ENCODE results near the gene RORC. TPM values are rescaled to one million over a fixed set of nuclear protein-coding genes. Genes with fewer than 3 reads are reported as not detected.

The RORC gene
- total and polyA plus RNA-seq, 2 donors, result 19.9 to 56.8 TPM

GRCh38 chr1:151833172-151833900 lies 1.7 kb upstream of the RORC start:
- peaks cover 66 to 88% of the 10 kb centered on the region in 2 donors for H3K4me1 ChIP-seq (ENCODE audit: control insufficient read depth in 2 of 2, insufficient read depth in 2 of 2, low read length in 2 of 2)
- no peaks in the 10 kb centered on the region for H3K36me3 ChIP-seq (ENCODE audit: control insufficient read depth in 2 of 2, insufficient read depth in 2 of 2, low read length in 1 of 2)
- no peak for DNase-seq (ENCODE audit: low read depth in 6 of 9, low spot score in 9 of 9)

GRCh38 chr1:151832318-151832980 lies 847 bp upstream of the RORC start:
- 62% methylated on average over 10 of the region's 10 CpGs for WGBS
- no peak for DNase-seq (ENCODE audit: low read depth in 6 of 9, low spot score in 9 of 9)
- Histone ChIP-seq H3K27ac (ENCODE audit: low read depth in 1 of 2, low read length in 1 of 2) (peak overlapping the region; percentile 15 to 74), H3K4me3 (ENCODE audit: low read length in 2 of 2) (no peak overlapping the region), H3K36me3 (ENCODE audit: control insufficient read depth in 2 of 2, insufficient read depth in 2 of 2, low read length in 1 of 2) (no peaks in the 10 kb centered on the region), H3K4me1 (ENCODE audit: control insufficient read depth in 2 of 2, insufficient read depth in 2 of 2, low read length in 2 of 2) (peaks cover 65 to 91% of the 10 kb centered on the region in 2 donors), H3K27me3 (ENCODE audit: control insufficient read depth in 2 of 2, insufficient read depth in 1 of 2, low read length in 1 of 2) (peaks cover under 1 to 8% of the 10 kb centered on the region in 2 donors), H3K9me3 (ENCODE audit: control insufficient read depth in 2 of 2, insufficient read depth in 1 of 2, low read length in 1 of 2) (no peaks in the 10 kb centered on the region)

More at GRCh38 chr1:151833172-151833900, 1.7 kb upstream of the RORC start:
- Histone ChIP-seq H3K27ac (ENCODE audit: low read depth in 1 of 2, low read length in 1 of 2) (peak overlapping the region in 1 of 2 donors; percentile 43), H3K9me3 (ENCODE audit: control insufficient read depth in 2 of 2, insufficient read depth in 1 of 2, low read length in 1 of 2) (no peaks in the 10 kb centered on the region), H3K27me3 (ENCODE audit: control insufficient read depth in 2 of 2, insufficient read depth in 1 of 2, low read length in 1 of 2) (peaks cover 6 to 17% of the 10 kb centered on the region in 2 donors), H3K4me3 (ENCODE audit: low read length in 2 of 2) (no peak overlapping the region)
- 91% methylated on average over 8 of the region's 8 CpGs for WGBS

- Histone ChIP-seq H3K36me3 (ENCODE audit: control insufficient read depth in 2 of 2, insufficient read depth in 2 of 2, low read length in 1 of 2) (no peaks in the 10 kb centered on the region), H3K27me3 (ENCODE audit: control insufficient read depth in 2 of 2, insufficient read depth in 1 of 2, low read length in 1 of 2) (no peaks in the 10 kb centered on the region), H3K4me1 (ENCODE audit: control insufficient read depth in 2 of 2, insufficient read depth in 2 of 2, low read length in 2 of 2) (peaks cover 67 to 91% of the 10 kb centered on the region in 2 donors), H3K27ac (ENCODE audit: low read depth in 1 of 2, low read length in 1 of 2) (peak overlapping the region in 1 of 2 donors; percentile 3), H3K4me3 (ENCODE audit: low read length in 2 of 2) (no peak overlapping the region), H3K9me3 (ENCODE audit: control insufficient read depth in 2 of 2, insufficient read depth in 1 of 2, low read length in 1 of 2) (no peaks in the 10 kb centered on the region)
- 98% methylated on average over 4 of the region's 4 CpGs for WGBS
- DNase-seq (ENCODE audit: low read depth in 6 of 9, low spot score in 9 of 9), result no peak
Measured at GRCh38 chr1:151831256-151831591, 378 bp downstream of the RORC start.

- WGBS, result 59% methylated on average over 6 of the region's 6 CpGs
- Histone ChIP-seq H3K27me3 (ENCODE audit: control insufficient read depth in 2 of 2, insufficient read depth in 1 of 2, low read length in 1 of 2) (no peaks in the 10 kb centered on the region), H3K27ac (ENCODE audit: low read depth in 1 of 2, low read length in 1 of 2) (peak overlapping the region; percentile 87 to 92), H3K36me3 (ENCODE audit: control insufficient read depth in 2 of 2, insufficient read depth in 2 of 2, low read length in 1 of 2) (peaks cover 0 to under 1% of the 10 kb centered on the region in 2 donors), H3K4me3 (ENCODE audit: low read length in 2 of 2) (no peak overlapping the region), H3K9me3 (ENCODE audit: control insufficient read depth in 2 of 2, insufficient read depth in 1 of 2, low read length in 1 of 2) (peaks cover 0 to 6% of the 10 kb centered on the region in 2 donors), H3K4me1 (ENCODE audit: control insufficient read depth in 2 of 2, insufficient read depth in 2 of 2, low read length in 2 of 2) (peaks cover 68 to 98% of the 10 kb centered on the region in 2 donors)
- DNase-seq (ENCODE audit: low read depth in 6 of 9, low spot score in 9 of 9), result no peak
Measured at GRCh38 chr1:151830055-151830454, 1.5 kb downstream of the RORC start.

GRCh38 chr1:151829352-151830046 lies 2.1 kb downstream of the RORC start:
- Histone ChIP-seq H3K4me1 (ENCODE audit: control insufficient read depth in 2 of 2, insufficient read depth in 2 of 2, low read length in 2 of 2) (peaks cover 68 to 98% of the 10 kb centered on the region in 2 donors), H3K4me3 (ENCODE audit: low read length in 2 of 2) (peak overlapping the region in 1 of 2 donors; percentile 5)
- WGBS, result 36% methylated on average over 4 of the region's 4 CpGs

GRCh38 chr1:151828921-151829320 lies 2.7 kb downstream of the RORC start:
- no peaks in the 10 kb centered on the region for H3K27me3 ChIP-seq (ENCODE audit: control insufficient read depth in 2 of 2, insufficient read depth in 1 of 2, low read length in 1 of 2)
- DNase-seq (ENCODE audit: low read depth in 6 of 9, low spot score in 9 of 9), result peak in 1 of 9 donors; percentile 49
- peaks cover 0 to 6% of the 10 kb centered on the region in 2 donors for H3K9me3 ChIP-seq (ENCODE audit: control insufficient read depth in 2 of 2, insufficient read depth in 1 of 2, low read length in 1 of 2)
- peak overlapping the region in 1 of 2 donors; percentile 5 for H3K4me3 ChIP-seq (ENCODE audit: low read length in 2 of 2)
- peaks cover 64 to 98% of the 10 kb centered on the region in 2 donors for H3K4me1 ChIP-seq (ENCODE audit: control insufficient read depth in 2 of 2, insufficient read depth in 2 of 2, low read length in 2 of 2)
- peaks cover 1 to 3% of the 10 kb centered on the region in 2 donors for H3K36me3 ChIP-seq (ENCODE audit: control insufficient read depth in 2 of 2, insufficient read depth in 2 of 2, low read length in 1 of 2)
- WGBS, result 1% methylated on average over 12 of the region's 12 CpGs
- H3K27ac ChIP-seq (ENCODE audit: low read depth in 1 of 2, low read length in 1 of 2), result peak overlapping the region; percentile 87 to 92

More at GRCh38 chr1:151829352-151830046, 2.1 kb downstream of the RORC start:
- Histone ChIP-seq H3K36me3 (ENCODE audit: control insufficient read depth in 2 of 2, insufficient read depth in 2 of 2, low read length in 1 of 2) (peaks cover 0 to 3% of the 10 kb centered on the region in 2 donors), H3K27me3 (ENCODE audit: control insufficient read depth in 2 of 2, insufficient read depth in 1 of 2, low read length in 1 of 2) (no peaks in the 10 kb centered on the region), H3K9me3 (ENCODE audit: control insufficient read depth in 2 of 2, insufficient read depth in 1 of 2, low read length in 1 of 2) (peaks cover 0 to 6% of the 10 kb centered on the region in 2 donors), H3K27ac (ENCODE audit: low read depth in 1 of 2, low read length in 1 of 2) (peak overlapping the region; percentile 87 to 92)
- peak in 1 of 9 donors; percentile 48 for DNase-seq (ENCODE audit: low read depth in 6 of 9, low spot score in 9 of 9)

- DNase-seq (ENCODE audit: low read depth in 6 of 9, low spot score in 9 of 9), result no peak
- 21% methylated on average over 9 of the region's 9 CpGs for WGBS
- Histone ChIP-seq H3K36me3 (ENCODE audit: control insufficient read depth in 2 of 2, insufficient read depth in 2 of 2, low read length in 1 of 2) (peaks cover 3 to 8% of the 10 kb centered on the region in 2 donors), H3K27me3 (ENCODE audit: control insufficient read depth in 2 of 2, insufficient read depth in 1 of 2, low read length in 1 of 2) (no peaks in the 10 kb centered on the region), H3K27ac (ENCODE audit: low read depth in 1 of 2, low read length in 1 of 2) (peak overlapping the region; percentile 56 to 92), H3K4me1 (ENCODE audit: control insufficient read depth in 2 of 2, insufficient read depth in 2 of 2, low read length in 2 of 2) (peaks cover 57 to 98% of the 10 kb centered on the region in 2 donors), H3K4me3 (ENCODE audit: low read length in 2 of 2) (peak overlapping the region; percentile 18 to 28), H3K9me3 (ENCODE audit: control insufficient read depth in 2 of 2, insufficient read depth in 1 of 2, low read length in 1 of 2) (peaks cover 0 to 6% of the 10 kb centered on the region in 2 donors)
Measured at GRCh38 chr1:151827853-151828252, 3.7 kb downstream of the RORC start.

- H3K4me3 ChIP-seq (ENCODE audit: low read length in 2 of 2), result peak overlapping the region; percentile 69 to 89
- WGBS, result 31% methylated on average over 21 of the region's 21 CpGs
Measured at GRCh38 chr1:151825751-151826660, 5.6 kb downstream of the RORC start.

More at GRCh38 chr1:151825751-151826660, 5.6 kb downstream of the RORC start:
- Histone ChIP-seq H3K27me3 (ENCODE audit: control insufficient read depth in 2 of 2, insufficient read depth in 1 of 2, low read length in 1 of 2) (no peaks in the 10 kb centered on the region), H3K4me1 (ENCODE audit: control insufficient read depth in 2 of 2, insufficient read depth in 2 of 2, low read length in 2 of 2) (peaks cover 42 to 100% of the 10 kb centered on the region in 2 donors), H3K27ac (ENCODE audit: low read depth in 1 of 2, low read length in 1 of 2) (peak overlapping the region; percentile 81 to 90), H3K9me3 (ENCODE audit: control insufficient read depth in 2 of 2, insufficient read depth in 1 of 2, low read length in 1 of 2) (peaks cover 0 to 6% of the 10 kb centered on the region in 2 donors), H3K36me3 (ENCODE audit: control insufficient read depth in 2 of 2, insufficient read depth in 2 of 2, low read length in 1 of 2) (peaks cover 3 to 13% of the 10 kb centered on the region in 2 donors)
- peak; percentile 66 to 96 (median 88) for DNase-seq (ENCODE audit: low read depth in 6 of 9, low spot score in 9 of 9)

Data from thymus (tissue), 11 donors.